Endothelial cell of umbilical vein (primary cell): ENCODE measurements around the gene MRPL57.

Experiments used
- EZH2 ChIP-seq: IDR thresholded peaks from 2 replicates; pipeline ENCODE4 v1.6.1; 2012; ENCODE audit warnings: borderline replicate concordance, low read depth, mild to moderate bottlenecking, moderate library complexity, low read length, inconsistent platforms; ENCODE audit not compliant: severe bottlenecking
- FOS ChIP-seq: IDR thresholded peaks from 2 replicates; pipeline ENCODE4 v1.6.1; 2011; ENCODE audit warnings: mild to moderate bottlenecking, low read length, moderate library complexity, borderline replicate concordance; ENCODE audit not compliant: insufficient read depth
- JUN ChIP-seq: IDR thresholded peaks from 2 replicates; pipeline ENCODE4 v1.6.1; 2011; ENCODE audit warnings: borderline replicate concordance, low read depth; ENCODE audit not compliant: insufficient read length, insufficient read depth
- MYC ChIP-seq: IDR thresholded peaks from one replicate; pipeline ENCODE4 v1.6.1; 2011; ENCODE audit warnings: mild to moderate bottlenecking, low read depth, low read length
- POLR2A ChIP-seq: IDR thresholded peaks from 2 replicates; pipeline ENCODE4 v1.6.1; 2012; ENCODE audit warnings: low read depth, mild to moderate bottlenecking, control low read depth, low read length
- POLR2AphosphoS5 ChIP-seq: IDR thresholded peaks from 2 replicates; pipeline ENCODE4 v1.6.1; 2012; ENCODE audit warnings: low read depth, mild to moderate bottlenecking, control low read depth, low read length, moderate library complexity; ENCODE audit not compliant: insufficient read depth
- TF ChIP-seq, protein P1 (sequence below), 2 donors: IDR thresholded peaks; 1 replicate in 1 of 2; 2 replicates in 1 of 2; pipeline ENCODE4 v1.5.1; 2011; ENCODE audit warnings: low read length in 2 of 2, mild to moderate bottlenecking in 2 of 2, moderate library complexity in 2 of 2, control low read depth in 1 of 2, inconsistent platforms in 1 of 2, low read depth in 1 of 2; ENCODE audit not compliant: insufficient read depth in 1 of 2; ENCODE audit errors: extremely low read depth in 1 of 2
- TF ChIP-seq, protein P2 (sequence below): IDR thresholded peaks from 2 replicates; pipeline ENCODE4 v1.6.1; 2011; ENCODE audit not compliant: insufficient read depth, insufficient read length

DNA sequence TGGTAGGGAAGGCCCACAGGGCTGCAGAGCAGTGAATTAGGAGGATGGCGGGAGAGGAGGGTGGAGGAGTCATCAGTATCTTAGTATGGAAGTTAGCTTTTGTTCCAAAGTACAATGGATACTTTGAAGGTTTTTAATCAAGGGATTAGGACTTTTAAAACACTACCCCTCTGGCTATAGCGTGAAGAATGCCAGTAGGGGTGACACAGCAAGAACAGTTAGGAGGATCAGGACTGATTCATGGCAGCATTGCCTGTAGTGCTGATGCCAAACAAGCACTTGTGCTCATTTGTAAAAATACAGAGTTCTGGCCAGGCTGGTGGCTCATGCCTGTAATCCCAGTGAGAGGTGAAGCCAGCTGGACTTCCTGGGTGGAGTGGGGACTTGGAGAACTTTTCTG, 46.3 kb upstream of the MRPL57 start:
- TF ChIP-seq, protein P1, sequence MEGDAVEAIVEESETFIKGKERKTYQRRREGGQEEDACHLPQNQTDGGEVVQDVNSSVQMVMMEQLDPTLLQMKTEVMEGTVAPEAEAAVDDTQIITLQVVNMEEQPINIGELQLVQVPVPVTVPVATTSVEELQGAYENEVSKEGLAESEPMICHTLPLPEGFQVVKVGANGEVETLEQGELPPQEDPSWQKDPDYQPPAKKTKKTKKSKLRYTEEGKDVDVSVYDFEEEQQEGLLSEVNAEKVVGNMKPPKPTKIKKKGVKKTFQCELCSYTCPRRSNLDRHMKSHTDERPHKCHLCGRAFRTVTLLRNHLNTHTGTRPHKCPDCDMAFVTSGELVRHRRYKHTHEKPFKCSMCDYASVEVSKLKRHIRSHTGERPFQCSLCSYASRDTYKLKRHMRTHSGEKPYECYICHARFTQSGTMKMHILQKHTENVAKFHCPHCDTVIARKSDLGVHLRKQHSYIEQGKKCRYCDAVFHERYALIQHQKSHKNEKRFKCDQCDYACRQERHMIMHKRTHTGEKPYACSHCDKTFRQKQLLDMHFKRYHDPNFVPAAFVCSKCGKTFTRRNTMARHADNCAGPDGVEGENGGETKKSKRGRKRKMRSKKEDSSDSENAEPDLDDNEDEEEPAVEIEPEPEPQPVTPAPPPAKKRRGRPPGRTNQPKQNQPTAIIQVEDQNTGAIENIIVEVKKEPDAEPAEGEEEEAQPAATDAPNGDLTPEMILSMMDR (IDR thresholded peaks at IDR 0.05; ENCODE audit: extremely low read depth in 1 of 2, insufficient read depth in 1 of 2, low read depth in 1 of 2, low read length in 2 of 2): no peak
- TF ChIP-seq POLR2A (no peak), POLR2AphosphoS5 (no peak), JUN (no peak), EZH2 (no peak), FOS (no peak), MYC (no peak)
- TF ChIP-seq, protein P2, sequence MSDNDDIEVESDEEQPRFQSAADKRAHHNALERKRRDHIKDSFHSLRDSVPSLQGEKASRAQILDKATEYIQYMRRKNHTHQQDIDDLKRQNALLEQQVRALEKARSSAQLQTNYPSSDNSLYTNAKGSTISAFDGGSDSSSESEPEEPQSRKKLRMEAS: no peak
